Measurements from ENCODE around the gene GALNT14. TPM values are rescaled to one million over a fixed set of nuclear protein-coding genes. Genes with fewer than 3 reads are reported as not detected.

GALNT14 gene
- total and polyA plus RNA-seq, 9 of the 15 experiments (the other 6 are each of a cell fraction or from before 2014, with no cell fraction given) = 0.11 TPM; not detected in 8

DNA sequence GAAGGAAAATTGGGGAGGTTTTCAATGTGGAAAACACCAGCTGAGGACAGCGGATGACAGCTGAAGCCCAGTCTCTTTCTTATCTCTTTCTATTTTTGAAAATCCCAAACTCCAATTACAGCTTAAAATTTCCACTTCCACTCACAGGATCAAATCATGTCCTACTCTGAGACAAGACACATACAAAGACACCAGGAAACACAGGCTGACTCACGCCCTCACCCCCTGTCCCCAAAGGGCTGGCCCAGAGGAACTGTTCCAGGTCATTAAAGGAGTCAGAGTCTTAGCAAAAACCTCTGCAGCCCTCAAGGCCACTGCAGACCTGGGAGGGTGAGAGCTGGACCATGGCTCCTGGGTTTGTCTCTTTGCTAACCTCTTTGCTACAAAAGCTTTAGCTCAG is 187.9 kb downstream of the GALNT14 start (continued):
- no peak for TF ChIP-seq ZNF584 (CRISPR knock-in tag; IDR thresholded peaks at IDR 0.05; ENCODE audit: low read depth)

DNA sequence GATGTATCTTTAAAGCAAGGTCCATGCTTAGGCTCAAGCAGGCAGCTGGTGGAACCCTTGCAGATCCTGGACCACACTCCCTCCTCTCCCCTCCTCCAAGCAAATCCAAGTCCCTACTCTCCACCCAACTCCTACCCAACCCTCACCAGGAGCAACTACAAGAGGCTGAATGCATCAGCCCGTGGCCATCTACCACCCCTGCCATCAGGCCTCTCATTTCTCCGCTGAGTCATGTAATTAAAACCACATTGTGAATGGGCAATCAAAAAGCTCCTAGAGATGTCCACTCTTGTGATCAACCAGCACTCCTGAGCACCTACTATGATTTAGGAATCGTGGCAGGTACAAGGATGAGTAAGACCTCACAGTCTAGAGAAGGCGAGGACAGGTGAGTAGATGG is 188.8 kb downstream of the GALNT14 start:
- no peaks in the 10 kb centered on the region for H3K36me3 ChIP-seq (ENCODE audit: control insufficient read depth, insufficient read depth, low read length)
- in situ Hi-C loops (cut with MboI) = no loop called here
- H3K27me3 ChIP-seq (ENCODE audit: control insufficient read depth in 2 of 2, insufficient read depth in 2 of 2, low read length in 2 of 2) = peaks cover 0 to 15% of the 10 kb centered on the region in 2 experiments; a peak in 2 of 5 replicates
- no peak overlapping the region for H3K4me3 ChIP-seq
- H3K4me1 ChIP-seq (replicated peaks in 1 of 2; ENCODE audit: control insufficient read depth in 2 of 2, insufficient read depth in 2 of 2, low read length in 2 of 2) = no peaks in the 10 kb centered on the region
- H3K9me3 ChIP-seq (replicated peaks; ENCODE audit: control insufficient read depth, insufficient read depth, low read depth, low read length) = no peaks in the 10 kb centered on the region
- 2% methylated on average over 4 of the region's 4 CpGs for WGBS (ENCODE audit: insufficient coverage, low coverage, missing lambda C conversion rate)
- FAIRE-seq = no peak
- no peak for ATAC-seq
- intact Hi-C loops (cut with micrococcal nuclease) = no loop called here
- BruUV-seq (replicated peaks) = no TSS peak
- ChIA-PET POLR2A (no interaction called here), CTCF (ENCODE audit: low intra/inter-chr PET ratio) (no interaction called here)
- no peak for DNase-seq (ENCODE audit: extremely low read depth in 1 of 4, low spot score in 3 of 4)
- H3K4me2 ChIP-seq (ENCODE audit: insufficient read depth, low read length) = no peak overlapping the region
- H3K9me1 ChIP-seq (ENCODE audit: control insufficient read depth, insufficient read depth, low read length) = no peaks in the 10 kb centered on the region
- H2AFZ ChIP-seq (ENCODE audit: low read depth, low read length) = no peak overlapping the region
- no peak overlapping the region for H3K27ac ChIP-seq (ENCODE audit: extremely low read depth, low read depth, low read length)
- H3K79me2 ChIP-seq (ENCODE audit: control insufficient read depth, insufficient read depth, low read length) = no peaks in the 10 kb centered on the region
- no peak overlapping the region for H3K9ac ChIP-seq (ENCODE audit: insufficient read depth in 1 of 2, low read depth in 2 of 2, low read length in 2 of 2)
- H4K20me1 ChIP-seq (replicated peaks; ENCODE audit: control insufficient read depth, insufficient read depth, low read length) = no peaks in the 10 kb centered on the region; the same call in 1 of the 2 replicates
- TF ChIP-seq, protein P1, sequence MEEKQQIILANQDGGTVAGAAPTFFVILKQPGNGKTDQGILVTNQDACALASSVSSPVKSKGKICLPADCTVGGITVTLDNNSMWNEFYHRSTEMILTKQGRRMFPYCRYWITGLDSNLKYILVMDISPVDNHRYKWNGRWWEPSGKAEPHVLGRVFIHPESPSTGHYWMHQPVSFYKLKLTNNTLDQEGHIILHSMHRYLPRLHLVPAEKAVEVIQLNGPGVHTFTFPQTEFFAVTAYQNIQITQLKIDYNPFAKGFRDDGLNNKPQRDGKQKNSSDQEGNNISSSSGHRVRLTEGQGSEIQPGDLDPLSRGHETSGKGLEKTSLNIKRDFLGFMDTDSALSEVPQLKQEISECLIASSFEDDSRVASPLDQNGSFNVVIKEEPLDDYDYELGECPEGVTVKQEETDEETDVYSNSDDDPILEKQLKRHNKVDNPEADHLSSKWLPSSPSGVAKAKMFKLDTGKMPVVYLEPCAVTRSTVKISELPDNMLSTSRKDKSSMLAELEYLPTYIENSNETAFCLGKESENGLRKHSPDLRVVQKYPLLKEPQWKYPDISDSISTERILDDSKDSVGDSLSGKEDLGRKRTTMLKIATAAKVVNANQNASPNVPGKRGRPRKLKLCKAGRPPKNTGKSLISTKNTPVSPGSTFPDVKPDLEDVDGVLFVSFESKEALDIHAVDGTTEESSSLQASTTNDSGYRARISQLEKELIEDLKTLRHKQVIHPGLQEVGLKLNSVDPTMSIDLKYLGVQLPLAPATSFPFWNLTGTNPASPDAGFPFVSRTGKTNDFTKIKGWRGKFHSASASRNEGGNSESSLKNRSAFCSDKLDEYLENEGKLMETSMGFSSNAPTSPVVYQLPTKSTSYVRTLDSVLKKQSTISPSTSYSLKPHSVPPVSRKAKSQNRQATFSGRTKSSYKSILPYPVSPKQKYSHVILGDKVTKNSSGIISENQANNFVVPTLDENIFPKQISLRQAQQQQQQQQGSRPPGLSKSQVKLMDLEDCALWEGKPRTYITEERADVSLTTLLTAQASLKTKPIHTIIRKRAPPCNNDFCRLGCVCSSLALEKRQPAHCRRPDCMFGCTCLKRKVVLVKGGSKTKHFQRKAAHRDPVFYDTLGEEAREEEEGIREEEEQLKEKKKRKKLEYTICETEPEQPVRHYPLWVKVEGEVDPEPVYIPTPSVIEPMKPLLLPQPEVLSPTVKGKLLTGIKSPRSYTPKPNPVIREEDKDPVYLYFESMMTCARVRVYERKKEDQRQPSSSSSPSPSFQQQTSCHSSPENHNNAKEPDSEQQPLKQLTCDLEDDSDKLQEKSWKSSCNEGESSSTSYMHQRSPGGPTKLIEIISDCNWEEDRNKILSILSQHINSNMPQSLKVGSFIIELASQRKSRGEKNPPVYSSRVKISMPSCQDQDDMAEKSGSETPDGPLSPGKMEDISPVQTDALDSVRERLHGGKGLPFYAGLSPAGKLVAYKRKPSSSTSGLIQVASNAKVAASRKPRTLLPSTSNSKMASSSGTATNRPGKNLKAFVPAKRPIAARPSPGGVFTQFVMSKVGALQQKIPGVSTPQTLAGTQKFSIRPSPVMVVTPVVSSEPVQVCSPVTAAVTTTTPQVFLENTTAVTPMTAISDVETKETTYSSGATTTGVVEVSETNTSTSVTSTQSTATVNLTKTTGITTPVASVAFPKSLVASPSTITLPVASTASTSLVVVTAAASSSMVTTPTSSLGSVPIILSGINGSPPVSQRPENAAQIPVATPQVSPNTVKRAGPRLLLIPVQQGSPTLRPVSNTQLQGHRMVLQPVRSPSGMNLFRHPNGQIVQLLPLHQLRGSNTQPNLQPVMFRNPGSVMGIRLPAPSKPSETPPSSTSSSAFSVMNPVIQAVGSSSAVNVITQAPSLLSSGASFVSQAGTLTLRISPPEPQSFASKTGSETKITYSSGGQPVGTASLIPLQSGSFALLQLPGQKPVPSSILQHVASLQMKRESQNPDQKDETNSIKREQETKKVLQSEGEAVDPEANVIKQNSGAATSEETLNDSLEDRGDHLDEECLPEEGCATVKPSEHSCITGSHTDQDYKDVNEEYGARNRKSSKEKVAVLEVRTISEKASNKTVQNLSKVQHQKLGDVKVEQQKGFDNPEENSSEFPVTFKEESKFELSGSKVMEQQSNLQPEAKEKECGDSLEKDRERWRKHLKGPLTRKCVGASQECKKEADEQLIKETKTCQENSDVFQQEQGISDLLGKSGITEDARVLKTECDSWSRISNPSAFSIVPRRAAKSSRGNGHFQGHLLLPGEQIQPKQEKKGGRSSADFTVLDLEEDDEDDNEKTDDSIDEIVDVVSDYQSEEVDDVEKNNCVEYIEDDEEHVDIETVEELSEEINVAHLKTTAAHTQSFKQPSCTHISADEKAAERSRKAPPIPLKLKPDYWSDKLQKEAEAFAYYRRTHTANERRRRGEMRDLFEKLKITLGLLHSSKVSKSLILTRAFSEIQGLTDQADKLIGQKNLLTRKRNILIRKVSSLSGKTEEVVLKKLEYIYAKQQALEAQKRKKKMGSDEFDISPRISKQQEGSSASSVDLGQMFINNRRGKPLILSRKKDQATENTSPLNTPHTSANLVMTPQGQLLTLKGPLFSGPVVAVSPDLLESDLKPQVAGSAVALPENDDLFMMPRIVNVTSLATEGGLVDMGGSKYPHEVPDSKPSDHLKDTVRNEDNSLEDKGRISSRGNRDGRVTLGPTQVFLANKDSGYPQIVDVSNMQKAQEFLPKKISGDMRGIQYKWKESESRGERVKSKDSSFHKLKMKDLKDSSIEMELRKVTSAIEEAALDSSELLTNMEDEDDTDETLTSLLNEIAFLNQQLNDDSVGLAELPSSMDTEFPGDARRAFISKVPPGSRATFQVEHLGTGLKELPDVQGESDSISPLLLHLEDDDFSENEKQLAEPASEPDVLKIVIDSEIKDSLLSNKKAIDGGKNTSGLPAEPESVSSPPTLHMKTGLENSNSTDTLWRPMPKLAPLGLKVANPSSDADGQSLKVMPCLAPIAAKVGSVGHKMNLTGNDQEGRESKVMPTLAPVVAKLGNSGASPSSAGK (IDR thresholded peaks at IDR 0.05) = no peak
- TF ChIP-seq ZNF12 (CRISPR knock-in tag; IDR thresholded peaks at IDR 0.05) = no peak
- no peak for TF ChIP-seq CAMTA2 (CRISPR knock-in tag; conservative IDR thresholded peaks at IDR 0.05)
- TF ChIP-seq ADNP (tag; IDR thresholded peaks at IDR 0.05) = no peak
- TF ChIP-seq, protein P2, sequence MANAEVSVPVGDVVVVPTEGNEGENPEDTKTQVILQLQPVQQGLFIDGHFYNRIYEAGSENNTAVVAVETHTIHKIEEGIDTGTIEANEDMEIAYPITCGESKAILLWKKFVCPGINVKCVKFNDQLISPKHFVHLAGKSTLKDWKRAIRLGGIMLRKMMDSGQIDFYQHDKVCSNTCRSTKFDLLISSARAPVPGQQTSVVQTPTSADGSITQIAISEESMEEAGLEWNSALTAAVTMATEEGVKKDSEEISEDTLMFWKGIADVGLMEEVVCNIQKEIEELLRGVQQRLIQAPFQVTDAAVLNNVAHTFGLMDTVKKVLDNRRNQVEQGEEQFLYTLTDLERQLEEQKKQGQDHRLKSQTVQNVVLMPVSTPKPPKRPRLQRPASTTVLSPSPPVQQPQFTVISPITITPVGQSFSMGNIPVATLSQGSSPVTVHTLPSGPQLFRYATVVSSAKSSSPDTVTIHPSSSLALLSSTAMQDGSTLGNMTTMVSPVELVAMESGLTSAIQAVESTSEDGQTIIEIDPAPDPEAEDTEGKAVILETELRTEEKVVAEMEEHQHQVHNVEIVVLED (CRISPR knock-in tag; IDR thresholded peaks at IDR 0.05) = no peak
